Loucy (cell line): ENCODE results near the gene MYH7B.

Experiments
- EZH2phosphoT487 ChIP-seq: fragments of 200-600 bp; IDR thresholded peaks from 2 replicates; pipeline ENCODE4 v1.6.1; 2018; ENCODE audit warnings: antibody characterized with exemption, mild to moderate bottlenecking, moderate library complexity, borderline replicate concordance
- TF ChIP-seq, protein P1 (sequence below): fragments of 200-600 bp; sonication (generic); conservative IDR thresholded peaks from 2 replicates; pipeline ENCODE4 v1.5.1; 2014; ENCODE audit warnings: mild to moderate bottlenecking, antibody characterized with exemption, low read length

DNA sequence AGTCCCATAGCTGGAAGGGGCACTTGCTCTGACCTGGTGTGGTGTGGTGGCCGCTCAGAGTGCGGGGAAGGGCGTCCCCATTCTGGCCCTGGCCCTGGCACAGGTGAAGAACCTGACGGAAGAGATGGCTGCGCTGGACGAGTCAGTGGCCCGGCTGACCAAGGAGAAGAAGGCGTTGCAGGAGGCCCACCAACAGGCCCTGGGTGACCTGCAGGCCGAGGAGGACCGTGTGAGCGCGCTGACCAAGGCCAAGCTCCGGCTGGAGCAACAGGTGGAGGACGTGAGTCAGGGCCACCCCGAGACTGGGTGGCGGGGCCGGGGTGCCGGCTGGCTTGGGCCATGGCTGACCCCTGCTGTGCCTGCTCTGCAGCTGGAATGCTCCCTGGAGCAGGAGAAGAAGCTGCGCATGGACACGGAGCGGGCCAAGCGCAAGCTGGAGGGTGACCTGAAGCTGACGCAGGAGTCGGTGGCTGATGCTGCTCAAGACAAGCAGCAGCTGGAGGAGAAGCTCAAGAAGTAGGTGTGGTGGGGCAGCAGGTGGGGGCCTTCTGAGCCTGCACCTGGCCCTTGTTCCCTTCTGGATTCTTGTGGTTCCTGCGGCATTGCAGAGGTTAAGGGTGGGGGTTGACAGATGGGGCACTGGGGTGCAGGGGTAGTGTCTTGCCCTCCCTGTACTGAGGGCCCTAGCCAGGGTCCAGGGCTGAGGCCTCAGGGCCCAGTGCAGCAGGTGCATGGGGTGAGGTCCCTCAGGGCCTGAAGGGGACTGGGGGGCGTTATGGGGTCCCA is 40.8 kb downstream of the MYH7B start:
- TF ChIP-seq, protein P1, sequence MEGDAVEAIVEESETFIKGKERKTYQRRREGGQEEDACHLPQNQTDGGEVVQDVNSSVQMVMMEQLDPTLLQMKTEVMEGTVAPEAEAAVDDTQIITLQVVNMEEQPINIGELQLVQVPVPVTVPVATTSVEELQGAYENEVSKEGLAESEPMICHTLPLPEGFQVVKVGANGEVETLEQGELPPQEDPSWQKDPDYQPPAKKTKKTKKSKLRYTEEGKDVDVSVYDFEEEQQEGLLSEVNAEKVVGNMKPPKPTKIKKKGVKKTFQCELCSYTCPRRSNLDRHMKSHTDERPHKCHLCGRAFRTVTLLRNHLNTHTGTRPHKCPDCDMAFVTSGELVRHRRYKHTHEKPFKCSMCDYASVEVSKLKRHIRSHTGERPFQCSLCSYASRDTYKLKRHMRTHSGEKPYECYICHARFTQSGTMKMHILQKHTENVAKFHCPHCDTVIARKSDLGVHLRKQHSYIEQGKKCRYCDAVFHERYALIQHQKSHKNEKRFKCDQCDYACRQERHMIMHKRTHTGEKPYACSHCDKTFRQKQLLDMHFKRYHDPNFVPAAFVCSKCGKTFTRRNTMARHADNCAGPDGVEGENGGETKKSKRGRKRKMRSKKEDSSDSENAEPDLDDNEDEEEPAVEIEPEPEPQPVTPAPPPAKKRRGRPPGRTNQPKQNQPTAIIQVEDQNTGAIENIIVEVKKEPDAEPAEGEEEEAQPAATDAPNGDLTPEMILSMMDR: no peak
- TF ChIP-seq EZH2phosphoT487: no peak
